ENCODE data around the gene RFNG. TPM values are rescaled to one million over a fixed set of nuclear protein-coding genes. Genes with fewer than 3 reads are reported as not detected.

Gene RFNG
- polyA plus RNA-seq, 1 experiment, result 11.8 TPM

DNA sequence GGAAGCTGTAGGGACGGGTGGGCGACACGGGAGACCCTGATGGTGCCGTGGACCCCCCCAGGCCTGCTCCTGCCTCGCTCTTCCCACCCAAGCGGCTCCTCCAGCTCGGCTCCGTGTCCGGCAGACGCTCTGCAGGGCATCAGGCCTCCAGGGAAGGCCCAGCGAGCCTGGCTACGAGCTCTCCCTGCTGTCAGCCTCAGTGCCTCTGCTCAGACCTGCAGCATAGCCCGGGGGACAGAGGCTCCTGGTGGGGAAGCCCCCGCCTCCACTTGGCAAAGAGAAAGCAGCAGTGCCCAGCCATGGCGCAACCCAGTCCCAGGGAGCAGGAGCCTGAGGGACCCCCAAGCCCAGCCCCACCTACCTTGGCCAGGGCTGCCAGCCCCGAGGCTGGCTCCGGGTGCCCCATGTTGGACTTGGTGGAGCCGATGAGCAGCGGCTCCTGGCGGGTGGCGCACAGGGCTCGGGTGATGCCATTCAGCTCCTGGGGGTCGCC is 40.5 kb upstream of the RFNG start:
- ChIA-PET CTCF (no interaction called here), POLR2A (interaction anchor here (0.6 kb wide), 1 partner anchor 10 kb away, joined by 3 read pairs; no protein-coding TSS in a partner anchor)
- Histone ChIP-seq H3K27ac (ENCODE audit: low read depth, low read length) (no peak overlapping the region), H3K9me3 (ENCODE audit: control insufficient read depth, insufficient read depth, low read length) (no peaks in the 10 kb centered on the region; the same call in 1 of the 2 replicates), H3K27me3 (ENCODE audit: control insufficient read depth, insufficient read depth, low read length) (no peaks in the 10 kb centered on the region), H3K4me3 (ENCODE audit: low read depth, low read length) (no peak overlapping the region)
- no peak for DNase-seq (ENCODE audit: low read depth, low spot score)
- TF ChIP-seq, protein P1, sequence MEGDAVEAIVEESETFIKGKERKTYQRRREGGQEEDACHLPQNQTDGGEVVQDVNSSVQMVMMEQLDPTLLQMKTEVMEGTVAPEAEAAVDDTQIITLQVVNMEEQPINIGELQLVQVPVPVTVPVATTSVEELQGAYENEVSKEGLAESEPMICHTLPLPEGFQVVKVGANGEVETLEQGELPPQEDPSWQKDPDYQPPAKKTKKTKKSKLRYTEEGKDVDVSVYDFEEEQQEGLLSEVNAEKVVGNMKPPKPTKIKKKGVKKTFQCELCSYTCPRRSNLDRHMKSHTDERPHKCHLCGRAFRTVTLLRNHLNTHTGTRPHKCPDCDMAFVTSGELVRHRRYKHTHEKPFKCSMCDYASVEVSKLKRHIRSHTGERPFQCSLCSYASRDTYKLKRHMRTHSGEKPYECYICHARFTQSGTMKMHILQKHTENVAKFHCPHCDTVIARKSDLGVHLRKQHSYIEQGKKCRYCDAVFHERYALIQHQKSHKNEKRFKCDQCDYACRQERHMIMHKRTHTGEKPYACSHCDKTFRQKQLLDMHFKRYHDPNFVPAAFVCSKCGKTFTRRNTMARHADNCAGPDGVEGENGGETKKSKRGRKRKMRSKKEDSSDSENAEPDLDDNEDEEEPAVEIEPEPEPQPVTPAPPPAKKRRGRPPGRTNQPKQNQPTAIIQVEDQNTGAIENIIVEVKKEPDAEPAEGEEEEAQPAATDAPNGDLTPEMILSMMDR (IDR thresholded peaks at IDR 0.05; ENCODE audit: low read depth, low read length), result no peak

DNA sequence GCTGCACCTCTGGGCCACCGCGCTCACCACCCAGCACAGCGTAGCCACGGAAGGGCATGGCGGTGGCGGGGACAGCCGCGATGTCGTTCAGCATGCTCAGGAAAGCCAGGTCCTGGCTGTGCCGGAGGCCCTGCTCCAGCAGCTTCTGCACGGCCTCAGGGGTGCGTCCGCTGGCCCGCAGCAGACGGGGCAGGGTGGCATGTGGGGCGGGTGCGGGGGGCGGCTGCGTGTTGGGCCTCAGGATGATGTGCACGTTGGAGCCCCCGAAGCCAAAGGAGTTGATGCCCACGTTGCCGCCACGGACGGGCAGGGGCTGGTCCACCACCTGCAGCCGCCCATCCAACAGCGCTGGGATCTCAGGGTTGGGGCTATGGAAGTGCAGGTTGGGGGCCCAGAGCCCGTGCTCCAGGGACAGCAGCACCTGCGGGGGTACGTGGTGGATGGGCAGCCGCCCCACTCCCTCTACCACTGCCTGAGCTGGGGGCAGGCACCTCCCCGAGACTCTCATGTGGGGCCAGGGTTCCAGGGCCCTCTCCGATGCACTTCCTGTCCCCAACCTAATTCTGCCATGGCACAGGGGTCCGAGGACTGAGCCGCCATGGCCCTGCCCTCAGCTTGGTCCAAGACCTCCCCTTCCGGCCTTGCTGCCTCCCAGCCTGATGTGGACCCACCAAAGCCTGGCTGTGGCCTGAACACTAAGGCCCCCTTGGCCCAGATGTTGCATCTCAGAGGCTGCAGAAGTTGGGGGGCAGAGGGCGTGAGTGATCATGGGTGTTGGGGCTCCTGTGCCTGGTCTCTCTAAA is 39.9 kb upstream of the RFNG start:
- ChIA-PET CTCF (no interaction called here), POLR2A (no interaction called here)
- no peak overlapping the region for H3K4me3 ChIP-seq (ENCODE audit: low read depth, low read length)
- H3K27ac ChIP-seq (ENCODE audit: low read depth, low read length), result no peak overlapping the region
- no peaks in the 10 kb centered on the region for H3K27me3 ChIP-seq (ENCODE audit: control insufficient read depth, insufficient read depth, low read length)
- TF ChIP-seq, protein P1 (IDR thresholded peaks at IDR 0.05; ENCODE audit: low read depth, low read length), result no peak
- DNase-seq (ENCODE audit: low read depth, low spot score), result no peak
- no peaks in the 10 kb centered on the region; the same call in 1 of the 2 replicates for H3K9me3 ChIP-seq (ENCODE audit: control insufficient read depth, insufficient read depth, low read length)

DNA sequence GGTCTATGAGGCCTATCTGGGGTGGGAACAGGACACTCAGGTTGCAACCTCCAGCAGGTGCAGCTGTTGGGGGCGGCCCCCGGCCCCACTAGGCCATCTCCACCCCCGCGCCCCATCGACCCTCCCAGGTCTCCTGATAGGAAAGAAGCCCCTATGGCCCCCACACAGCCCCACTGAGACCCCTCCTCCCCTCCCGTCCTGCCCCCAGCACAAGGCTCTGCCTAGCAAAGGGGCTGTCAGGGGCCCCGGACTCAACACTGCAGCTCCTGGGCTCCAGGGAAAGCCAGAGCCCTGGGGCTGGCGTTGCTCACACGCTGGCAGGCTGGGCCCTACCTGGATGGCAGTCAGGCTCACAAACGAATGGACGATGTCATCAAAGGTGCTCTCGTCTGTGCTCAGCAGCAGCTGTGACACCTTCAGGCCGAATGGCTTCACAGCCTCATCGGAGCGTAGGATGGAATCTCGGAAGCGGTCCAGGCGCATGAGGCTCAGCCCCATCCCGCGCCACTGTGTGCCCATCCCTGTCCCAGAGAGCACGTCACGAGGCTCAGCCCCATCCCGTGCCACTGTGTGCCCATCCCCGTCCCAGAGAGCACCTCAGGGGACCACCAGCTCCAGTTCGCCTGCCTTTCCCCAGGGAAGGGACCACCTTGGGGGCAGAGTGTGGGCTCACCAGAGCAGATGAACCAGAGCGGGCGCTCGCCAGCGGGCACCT is 39.1 kb upstream of the RFNG start:
- no peak overlapping the region for H3K27ac ChIP-seq (ENCODE audit: low read depth, low read length)
- CTCF ChIA-PET, result no interaction called here
- POLR2A ChIA-PET, result no interaction called here
- H3K4me3 ChIP-seq (ENCODE audit: low read depth, low read length), result no peak overlapping the region
- H3K27me3 ChIP-seq (ENCODE audit: control insufficient read depth, insufficient read depth, low read length), result no peaks in the 10 kb centered on the region
- TF ChIP-seq, protein P1 (IDR thresholded peaks at IDR 0.05; ENCODE audit: low read depth, low read length), result no peak
- H3K9me3 ChIP-seq (ENCODE audit: control insufficient read depth, insufficient read depth, low read length), result no peaks in the 10 kb centered on the region; the same call in 1 of the 2 replicates
- DNase-seq (ENCODE audit: low read depth, low spot score), result no peak

DNA sequence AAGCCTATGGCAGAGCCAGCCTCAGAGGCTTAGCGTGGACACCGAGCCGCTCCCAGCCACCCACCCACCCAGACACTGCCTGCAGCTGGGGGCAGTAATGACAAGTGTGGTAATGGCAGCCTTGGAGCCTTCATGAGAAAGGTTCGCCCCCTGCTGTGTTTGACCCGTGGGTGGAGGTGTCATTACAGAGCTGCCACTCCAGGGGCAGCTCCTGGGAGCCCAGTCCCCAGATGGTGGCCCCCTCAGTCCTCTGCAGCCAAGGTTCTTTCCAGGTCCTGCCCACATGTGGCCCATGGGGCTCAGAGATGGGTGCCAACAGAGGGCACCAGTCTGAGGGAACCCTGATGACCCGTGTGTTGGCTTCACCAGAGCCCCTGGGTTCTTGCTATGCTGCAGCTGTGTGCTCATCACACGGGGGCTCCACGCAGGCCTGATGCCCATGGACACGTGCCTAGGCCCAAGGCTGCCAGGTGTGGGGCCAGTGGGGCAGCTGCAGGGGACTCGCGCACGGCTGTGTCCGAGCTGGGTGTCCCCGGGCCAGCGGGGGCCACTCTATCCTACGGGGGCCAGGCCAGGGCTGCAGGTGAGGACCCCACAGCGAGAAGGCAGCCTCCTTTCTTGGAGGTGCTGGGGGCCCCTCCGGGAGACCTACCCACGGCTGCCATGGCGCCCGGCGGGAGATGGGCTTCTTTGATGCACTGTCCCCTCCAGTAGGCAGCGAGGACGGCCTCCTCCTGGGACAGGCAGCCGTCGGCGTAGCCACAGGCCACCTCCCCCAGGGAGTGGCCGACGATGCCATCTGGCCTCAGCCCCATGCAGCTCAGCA is 38.3 kb upstream of the RFNG start:
- Histone ChIP-seq H3K27ac (ENCODE audit: low read depth, low read length) (no peak overlapping the region), H3K27me3 (ENCODE audit: control insufficient read depth, insufficient read depth, low read length) (no peaks in the 10 kb centered on the region), H3K9me3 (ENCODE audit: control insufficient read depth, insufficient read depth, low read length) (no peaks in the 10 kb centered on the region; the same call in 1 of the 2 replicates), H3K4me3 (ENCODE audit: low read depth, low read length) (no peak overlapping the region)
- no peak for DNase-seq (ENCODE audit: low read depth, low spot score)
- TF ChIP-seq, protein P1 (IDR thresholded peaks at IDR 0.05; ENCODE audit: low read depth, low read length), result no peak
- ChIA-PET CTCF (no interaction called here), POLR2A (no interaction called here)
